ENCODE results near the gene SLIT1.
A peak's percentile ranks its signal among the peaks of the same experiment; 100 is the strongest.
"Not testable (repeated sequence)": the region's sequence is repeated elsewhere in the genome, so short reads cannot be mapped to it uniquely, and the experiment has no call there.

SLIT1 gene

DNA sequence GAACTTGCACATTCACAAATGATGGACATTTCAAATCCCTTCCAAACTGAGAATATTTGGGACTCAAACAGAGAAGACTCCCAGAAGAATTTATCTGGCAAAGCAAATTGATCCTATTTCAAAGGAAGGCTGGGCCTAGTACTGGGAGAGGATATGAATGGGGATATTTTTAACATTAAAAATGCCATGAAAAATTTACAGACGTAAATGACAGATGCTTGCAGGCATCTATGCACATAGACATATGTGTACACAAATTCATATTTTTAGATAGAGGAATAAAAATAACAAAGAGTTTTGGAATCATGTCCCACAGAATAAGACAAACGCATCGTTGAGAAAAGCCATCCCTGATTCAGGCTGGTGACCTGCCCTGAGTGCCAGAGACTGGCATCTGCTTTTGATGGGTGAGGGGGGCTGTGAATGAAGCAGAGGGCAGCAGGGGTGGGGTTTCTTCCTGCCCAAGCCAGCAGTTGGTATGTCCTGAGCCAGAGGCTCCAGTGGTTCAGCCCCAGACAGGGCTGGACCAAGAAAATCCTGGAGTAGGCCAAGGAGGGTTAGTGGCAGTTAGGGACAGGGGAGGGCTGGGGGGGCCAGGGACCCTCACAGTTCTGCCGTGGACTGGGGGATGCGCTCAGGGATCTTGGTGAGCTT lies 138.5 kb downstream of the SLIT1 start:
- FAIRE-seq (no peak), DNase-seq (ENCODE audit: low spot score) (no peak)

DNA sequence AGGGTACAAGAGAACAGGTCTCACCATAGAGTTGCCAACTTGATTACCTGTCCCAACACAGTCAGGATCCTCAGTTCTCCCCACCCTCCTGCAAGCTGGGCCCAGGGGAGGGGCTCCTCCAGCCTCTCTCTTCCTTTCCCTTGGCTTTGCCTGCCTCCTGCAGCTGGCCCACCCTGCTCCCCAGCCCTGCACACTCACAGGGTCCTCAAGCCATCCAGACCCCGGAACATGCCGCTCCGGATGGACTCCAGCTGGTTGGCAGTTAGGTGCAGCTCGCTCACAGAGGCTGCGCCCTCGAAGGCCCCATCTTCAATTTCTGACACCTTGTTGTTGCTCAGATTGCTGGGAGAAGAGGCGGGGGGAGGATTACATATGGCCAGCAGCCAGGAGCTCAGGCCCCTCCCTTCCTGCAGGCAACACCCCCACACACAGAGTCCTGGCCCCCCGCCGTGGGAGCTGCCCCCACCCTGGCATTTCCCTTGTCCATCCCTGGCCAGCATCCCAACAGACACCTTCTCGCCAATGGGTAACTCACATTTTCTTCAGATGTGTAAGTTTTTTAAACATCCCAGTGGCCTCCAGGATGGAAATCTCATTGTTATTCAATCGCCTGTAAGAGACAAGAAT lies 139.2 kb downstream of the SLIT1 start:
- no peak for DNase-seq (ENCODE audit: low spot score)
- FAIRE-seq: no peak

DNA sequence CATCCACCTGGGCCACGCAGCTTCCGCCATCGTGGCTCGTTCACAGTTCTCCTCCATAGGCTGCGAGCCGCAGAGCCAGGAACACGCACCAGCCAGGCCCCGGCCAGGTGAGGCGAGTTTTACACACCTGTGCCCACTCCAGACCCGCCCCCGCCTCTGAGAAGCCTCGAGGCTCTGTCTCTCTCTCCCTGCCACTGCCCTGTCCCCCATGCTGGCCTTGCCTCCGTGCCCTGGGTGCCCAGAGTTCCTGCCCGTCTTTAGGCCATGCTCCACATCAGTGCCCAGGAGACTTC lies 142.2 kb downstream of the SLIT1 start:
- no peak for FAIRE-seq
- DNase-seq (ENCODE audit: low spot score): no peak

DNA sequence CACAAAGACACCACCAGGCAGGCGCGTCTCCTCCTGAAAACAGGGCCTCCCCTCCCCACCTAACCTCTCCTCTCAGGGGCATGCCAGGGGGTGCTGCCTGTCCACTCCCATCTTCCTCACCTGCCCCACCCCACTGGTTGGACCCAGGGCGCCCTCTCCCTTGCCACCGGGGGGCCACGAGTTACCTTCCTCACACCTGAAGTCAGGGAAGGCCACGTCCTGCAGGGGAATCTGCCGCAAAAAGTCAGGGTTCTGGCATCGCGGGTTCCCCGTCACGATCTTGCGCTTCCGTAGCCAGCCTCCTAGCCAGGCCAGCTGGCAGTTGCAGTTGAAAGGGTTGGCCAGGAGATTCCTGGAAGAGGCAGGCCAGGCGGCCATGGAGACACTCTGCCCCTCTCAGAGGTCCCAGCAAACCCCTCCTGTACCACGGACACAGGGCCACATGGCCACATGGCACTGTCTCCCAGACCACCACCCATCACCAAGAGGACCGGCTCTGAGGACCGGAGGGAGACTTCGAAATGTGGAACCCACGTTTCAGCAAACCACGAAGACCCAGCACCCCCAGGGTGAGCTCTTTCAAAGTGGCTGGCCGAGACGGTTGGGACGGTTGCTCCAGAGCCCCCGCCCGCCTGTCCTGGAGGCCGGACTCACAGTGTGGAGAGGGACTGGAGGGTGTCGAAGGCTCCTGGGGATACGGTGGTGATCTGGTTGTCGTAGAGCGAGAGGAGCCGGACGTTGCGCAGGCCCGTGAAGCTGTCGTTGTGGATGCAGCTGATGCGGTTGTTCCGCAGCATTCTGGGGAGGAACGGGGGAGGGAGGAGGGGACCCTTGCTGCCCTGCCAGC lies 142.8 kb downstream of the SLIT1 start:
- FAIRE-seq (no peak), DNase-seq (ENCODE audit: low spot score) (no peak)

DNA sequence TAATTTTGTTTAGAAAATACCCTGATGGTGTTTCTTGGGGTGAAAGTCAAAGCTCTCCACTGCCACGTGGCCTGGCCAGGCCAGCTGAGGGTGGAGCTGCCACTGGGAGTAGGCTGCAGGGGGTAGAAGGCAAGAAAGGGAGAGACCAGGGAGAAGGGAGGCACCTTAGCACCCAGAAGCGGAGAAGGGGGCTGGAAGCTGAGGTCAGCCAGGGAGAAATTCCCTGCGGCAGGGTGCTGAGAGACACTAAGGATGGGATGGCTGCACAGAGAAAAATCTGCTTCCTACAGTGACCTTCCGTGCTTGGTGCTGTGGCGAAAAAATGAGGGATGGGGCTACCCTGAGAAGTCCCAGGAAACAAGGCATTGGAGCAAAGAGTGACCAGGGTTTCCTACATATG lies 143.7 kb downstream of the SLIT1 start:
- DNase-seq (ENCODE audit: low spot score): no peak
- no peak for FAIRE-seq

DNA sequence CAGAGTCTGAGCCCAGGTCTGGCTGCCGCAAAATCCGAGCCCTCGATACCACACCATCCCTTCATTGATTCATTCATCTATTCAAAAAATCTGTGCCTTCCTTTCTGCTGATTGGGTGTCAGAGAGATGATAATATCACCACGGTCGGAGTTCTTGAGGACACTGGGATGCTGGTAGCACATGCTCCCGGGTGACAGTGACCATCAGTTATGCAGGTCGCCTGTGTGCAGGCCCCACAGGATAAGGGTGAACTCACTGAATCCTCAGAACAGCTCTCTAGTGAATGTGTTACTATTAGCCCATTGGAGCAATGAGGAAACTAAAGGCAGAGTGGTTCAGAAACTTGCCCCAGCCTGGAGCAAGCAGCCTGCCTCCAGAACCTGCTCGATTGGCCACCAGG lies 145.1 kb downstream of the SLIT1 start:
- no peak for FAIRE-seq

DNA sequence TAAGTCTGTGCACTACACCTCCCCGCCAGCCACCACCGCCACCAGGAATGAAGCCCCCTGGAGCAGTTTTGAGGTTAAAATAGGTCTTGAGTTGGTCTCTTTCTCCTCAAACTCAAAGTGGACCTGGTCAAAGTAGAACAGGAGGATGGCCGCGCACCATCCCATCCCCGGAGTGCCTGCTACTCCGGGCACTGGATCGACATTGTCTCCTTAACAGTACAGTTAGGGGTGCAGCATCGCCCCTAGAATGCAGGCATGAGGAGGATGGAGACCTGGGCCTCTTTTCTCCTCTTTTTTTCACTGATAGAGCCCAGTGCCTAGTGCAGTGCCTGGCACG lies 145.5 kb downstream of the SLIT1 start:
- DNase-seq (ENCODE audit: low spot score): no peak
- FAIRE-seq: no peak

More for the DNA sequence above, 145.1 kb downstream of the SLIT1 start:
- no peak for DNase-seq (ENCODE audit: low spot score)

DNA sequence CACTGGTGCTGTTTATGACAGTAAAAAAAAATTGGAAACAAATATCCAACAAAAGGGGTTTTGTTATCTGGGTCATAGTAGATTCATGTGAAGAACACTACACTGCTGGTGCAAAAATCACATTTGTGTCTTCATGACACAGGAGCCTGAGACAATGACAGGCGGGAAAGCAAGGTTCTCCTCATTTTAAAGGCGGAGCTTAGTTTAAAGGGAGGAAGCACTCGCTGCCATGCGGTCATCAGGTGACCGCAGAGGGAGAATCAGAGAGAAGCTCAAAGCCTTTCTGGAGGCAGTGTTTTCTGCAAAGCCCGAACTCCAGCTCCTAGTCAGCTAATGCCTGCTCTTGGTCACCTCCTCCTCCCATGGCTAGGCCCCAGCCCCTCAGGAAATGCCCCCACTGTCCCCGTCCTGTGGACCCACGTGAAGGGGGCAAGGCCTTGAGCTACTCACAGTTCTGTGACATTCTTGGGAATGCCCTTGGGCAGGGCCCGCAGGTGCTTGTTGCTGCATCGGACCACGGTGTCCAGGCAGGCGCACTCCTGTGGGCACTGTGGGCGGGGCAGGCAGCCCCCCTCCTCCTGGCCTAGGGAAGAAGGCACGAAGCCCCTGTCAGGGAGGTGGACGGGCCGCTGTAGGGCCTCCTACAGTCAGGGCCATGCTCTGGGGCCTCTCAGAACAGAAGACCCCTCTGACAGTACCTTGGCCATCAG lies 146.1 kb downstream of the SLIT1 start:
- FAIRE-seq (no peak), DNase-seq (ENCODE audit: low spot score) (no peak)

DNA sequence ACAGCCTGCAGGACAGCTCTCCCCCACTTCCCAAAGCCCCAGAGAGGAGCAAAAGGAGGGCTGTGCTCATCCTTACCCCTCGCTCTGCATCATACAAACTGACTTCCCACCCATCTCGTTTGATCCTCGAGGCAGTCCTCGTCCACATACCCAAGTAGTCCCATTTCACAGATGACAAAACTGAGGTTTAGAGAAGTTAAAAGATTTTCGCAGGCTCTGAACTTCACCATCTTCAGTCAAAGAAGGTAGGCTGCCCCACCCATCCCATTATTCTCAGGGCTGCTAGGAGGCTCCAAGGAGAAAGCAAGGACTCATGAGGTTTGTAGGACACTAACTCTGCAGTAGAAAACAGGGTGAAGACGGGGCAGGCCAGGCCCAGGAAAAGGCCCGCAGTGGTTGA lies 147.1 kb downstream of the SLIT1 start:
- no peak for DNase-seq (ENCODE audit: low spot score)
- FAIRE-seq: no peak

DNA sequence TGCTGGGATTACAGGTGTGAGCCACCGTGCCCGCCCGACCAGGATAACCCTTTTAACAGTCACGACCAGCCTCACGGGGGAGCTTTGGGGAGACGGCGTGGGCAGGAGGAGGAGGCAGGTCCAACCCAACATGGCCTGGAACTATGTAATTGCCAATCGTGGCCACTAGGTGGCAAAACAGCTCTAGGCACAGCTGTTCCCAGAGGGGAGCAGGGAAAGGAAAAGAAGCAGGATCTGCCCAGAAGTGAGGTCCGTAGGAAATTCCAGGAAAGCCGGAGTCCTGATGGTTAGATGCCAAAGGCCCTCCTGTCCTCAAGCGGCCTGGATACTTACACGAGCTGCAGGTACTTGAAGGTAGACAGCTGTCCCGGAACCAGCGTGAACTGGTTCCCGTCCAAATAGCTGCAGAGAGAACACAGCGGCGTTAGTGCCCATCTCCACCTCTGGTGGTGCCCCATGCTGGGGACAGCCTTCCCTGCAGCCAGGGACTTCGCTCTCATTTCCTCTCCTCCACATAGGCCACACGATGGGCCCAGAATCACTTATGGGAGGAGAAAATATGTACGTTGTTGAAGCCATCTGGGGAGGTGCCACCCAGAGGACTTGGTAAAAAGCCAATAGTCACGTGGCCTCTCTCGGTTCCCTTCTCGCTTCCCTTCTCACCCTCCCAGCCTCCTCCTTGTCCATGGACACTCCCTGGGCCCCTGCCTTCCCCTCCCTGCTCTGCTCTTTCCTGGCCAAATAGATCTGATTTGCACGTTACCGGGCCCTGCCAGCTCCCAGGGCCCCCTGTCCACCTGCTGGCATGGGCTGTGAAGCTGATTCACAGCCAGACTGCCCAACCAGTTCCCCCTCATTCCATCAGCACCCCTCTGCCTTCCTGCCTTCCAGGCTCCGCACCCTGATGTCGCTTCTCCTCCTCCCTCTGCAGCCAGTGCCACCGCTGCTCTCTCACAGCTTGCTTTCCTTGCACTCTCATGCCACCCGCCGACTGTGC lies 148.1 kb downstream of the SLIT1 start:
- DNase-seq (ENCODE audit: low spot score) (peak; percentile 88), FAIRE-seq (peak; percentile 88)

DNA sequence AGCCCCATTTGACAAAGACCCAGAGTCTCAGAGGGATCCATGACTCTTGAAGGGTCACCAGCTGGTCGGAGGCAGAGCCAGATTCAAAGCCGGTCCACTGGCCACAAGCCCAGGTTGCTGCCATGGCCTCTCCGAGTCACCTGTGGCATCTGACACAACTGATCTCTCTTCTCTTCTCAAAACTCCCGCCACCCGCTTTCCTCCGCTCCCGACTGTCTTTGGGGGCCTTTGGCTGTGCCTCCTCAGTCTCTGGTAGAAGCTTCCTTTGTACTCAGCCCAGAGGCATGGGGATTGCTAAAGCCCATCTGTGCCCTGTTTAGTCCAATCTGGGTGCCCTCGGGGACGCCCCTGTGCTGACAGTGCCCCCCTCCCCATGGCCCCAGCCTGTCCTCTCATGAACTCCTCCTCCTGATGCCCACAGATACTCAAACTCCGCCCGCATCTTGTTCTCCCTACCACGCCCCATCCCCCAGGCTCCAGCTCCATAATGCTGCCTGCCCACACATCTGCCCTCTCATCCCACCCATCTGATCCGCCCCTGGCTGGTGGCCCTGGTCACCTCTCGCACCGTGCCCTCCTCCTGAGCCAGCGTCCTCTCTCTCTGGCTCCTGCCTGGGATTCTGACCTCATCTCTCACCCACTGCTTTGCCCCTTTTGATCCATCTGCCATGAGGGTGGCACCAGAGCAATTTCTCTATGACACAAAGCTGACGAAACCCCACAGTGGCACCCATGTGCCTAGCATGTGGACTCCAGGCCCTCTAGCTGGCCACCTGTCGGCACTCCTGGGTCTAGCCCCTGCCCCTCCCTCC lies 150.6 kb downstream of the SLIT1 start:
- no peak for DNase-seq (ENCODE audit: low spot score)
- FAIRE-seq: no peak

DNA sequence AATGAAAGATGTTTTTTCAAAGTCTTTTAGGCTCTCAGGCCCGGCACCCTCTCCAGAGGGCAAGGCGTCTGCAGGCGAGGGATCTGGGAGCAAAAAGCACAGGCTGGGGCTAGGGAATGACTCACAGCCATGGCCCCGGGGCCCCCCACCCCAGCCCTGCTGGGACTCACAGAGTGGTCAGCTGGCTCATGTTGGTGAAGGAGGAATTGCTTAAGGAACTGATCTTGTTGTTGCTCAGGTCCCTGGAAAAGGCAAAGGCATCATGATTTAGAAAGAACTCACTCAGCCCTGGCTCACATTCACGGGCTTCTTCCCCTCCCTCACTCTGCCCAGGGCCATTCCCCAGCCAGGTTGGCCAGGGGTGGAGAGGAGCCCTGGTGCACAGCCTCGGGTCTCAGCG lies 151.5 kb downstream of the SLIT1 start:
- no peak for DNase-seq (ENCODE audit: low spot score)
- no peak for FAIRE-seq

DNA sequence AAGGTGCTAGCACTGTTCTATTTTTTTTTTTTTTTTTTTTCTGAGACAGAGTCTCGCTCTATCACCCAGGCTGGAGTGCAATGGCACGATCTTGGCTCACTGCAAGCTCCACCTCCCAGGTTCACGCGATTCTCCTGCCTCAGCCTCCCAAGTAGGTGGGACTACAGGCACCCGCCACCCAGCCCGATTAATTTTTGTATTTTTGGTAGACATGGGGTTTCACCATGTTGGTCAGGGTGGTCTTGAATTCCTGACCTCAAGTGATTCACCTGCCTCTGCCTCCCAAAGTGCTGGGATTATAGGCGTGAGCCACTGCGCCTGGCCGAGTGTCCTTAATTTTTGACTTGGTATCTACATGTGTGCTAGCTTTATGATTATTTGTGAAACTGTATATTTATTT lies 151.9 kb downstream of the SLIT1 start:
- FAIRE-seq; DNase-seq (ENCODE audit: low spot score): not testable (repeated sequence)

DNA sequence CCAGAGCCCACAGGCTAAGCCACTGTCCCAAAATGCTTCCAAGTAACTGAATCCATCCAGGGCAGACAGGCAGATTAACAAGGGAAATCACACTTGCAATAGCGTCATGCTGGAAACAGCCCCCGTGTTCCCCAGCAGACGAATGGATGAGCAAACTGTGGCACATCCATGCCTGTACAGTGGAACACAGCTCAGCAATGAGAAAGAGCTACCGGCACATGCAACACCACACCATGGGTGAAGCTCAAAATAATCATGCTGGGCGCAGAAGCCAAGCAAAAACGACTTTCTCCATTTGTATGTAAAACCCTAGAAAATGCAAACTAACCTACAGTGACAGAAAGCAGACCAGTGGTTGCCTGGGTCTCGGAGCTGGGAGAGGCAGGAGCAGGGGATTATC lies 153.1 kb downstream of the SLIT1 start:
- DNase-seq (ENCODE audit: low spot score): no peak
- FAIRE-seq: no peak

DNA sequence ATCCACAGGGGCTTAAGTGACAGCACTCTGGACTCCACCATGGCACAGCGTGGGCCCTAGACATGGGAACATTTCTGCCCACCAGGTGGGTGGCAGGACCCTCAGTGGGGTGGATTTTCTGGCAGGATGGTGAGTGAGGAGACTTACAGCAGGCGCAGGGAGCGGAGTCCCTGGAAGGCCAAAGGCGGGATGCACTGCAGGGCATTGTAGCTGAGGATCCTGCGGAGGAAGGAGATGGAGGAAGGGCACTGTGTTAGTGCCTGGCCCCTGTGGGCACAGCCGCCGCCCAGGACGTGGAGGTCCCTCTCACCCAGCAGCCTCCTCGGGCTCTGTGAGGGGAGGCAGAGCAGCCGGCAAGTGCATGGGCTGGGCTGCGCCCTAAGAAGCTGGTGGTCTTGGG lies 154.3 kb downstream of the SLIT1 start:
- no peak for DNase-seq (ENCODE audit: low spot score)
- no peak for FAIRE-seq

DNA sequence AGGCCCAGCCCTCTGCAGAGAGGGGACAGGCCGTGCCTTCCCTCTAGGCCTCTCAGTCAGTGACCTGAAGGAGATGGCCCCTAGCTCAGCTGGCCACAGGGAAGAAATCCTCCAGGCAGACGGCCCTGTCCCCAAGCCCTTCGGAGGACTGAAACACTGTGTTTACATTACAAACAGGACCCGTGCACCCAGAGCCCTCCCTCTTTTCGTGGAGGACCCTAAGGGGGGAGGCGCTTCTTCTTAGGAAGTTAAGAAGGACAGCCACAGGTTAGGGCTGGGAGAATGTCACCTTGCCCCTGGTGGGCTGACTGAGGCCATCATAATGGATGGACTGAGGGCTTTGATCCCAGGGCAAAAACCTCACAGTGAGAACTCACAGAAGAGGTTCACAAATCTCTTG lies 154.9 kb downstream of the SLIT1 start:
- FAIRE-seq: no peak
- DNase-seq (ENCODE audit: low spot score): no peak

DNA sequence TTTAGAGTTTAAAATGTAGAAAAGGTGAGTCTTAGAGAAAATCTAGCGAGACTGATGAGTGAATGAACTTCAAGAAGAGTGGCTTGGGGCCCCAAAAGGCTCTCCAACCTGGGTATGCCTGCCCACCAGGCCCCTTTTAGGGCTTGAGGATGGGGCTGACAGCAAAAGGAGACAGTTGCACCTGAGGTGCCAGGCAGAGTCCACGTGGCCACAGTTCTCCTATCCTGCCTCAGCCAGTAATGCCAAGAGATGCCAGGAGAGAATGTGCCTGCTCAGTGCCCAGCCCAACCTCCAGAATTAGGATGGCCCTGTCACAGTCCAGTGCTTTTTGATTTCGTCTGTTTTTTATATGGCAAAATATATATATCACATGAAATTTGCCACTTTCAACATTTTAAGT lies 156.5 kb downstream of the SLIT1 start:
- DNase-seq (ENCODE audit: low spot score) (no peak), FAIRE-seq (no peak)

DNA sequence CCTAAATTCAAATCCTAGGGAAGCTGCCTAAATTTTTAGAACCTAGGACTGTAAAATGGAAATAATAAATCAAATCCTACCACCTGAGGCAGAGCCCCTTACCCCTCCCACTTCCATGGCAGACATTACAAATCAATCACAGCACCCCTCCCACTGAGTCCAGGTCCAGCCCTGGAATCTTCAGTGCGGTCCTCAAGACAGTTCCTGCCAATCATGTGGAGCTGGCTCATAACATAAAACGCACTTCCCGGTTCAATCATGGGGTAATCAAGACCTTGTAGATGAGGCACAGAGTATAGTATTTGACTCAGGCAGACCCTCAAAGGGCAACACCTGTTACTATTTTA lies 157.0 kb downstream of the SLIT1 start:
- no peak for FAIRE-seq
- DNase-seq (ENCODE audit: low spot score): peak; percentile 45

DNA sequence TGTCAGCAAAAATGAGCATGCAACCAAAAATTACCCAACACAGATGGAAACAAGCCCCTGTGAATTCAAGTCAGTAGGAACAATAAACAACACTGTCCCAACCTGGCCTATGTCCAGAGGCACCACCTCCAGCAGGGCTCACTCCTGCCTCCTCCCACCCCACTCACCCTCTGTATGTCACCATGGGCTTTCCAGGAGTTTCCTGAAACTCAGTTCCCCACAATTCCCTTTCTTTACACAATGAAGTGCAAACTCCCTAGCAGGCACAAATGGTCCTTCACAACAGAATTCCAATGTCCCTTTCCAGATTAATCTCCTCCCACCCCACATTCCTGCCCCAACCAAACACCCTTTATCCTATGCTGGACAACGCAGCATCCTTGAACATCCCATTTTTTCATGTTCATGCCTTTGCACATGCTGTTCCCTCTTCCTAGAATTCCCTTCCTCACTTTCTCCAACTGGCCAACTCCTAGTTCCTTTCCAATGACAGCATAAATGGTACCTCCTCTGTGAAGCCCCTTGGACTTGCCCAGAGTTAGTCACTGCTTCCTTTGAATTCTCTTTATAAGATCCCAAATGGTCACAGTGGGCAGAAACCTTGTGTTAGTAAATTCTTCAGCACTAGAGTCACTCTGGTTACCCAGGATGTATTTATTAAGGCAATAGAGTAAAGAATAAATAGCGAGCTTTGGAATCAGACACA lies 157.5 kb downstream of the SLIT1 start:
- DNase-seq (ENCODE audit: low spot score) (no peak), FAIRE-seq (no peak)

Measured in urothelium cell line (cell line).